GM18517 (cell line): Measurements from ENCODE around the gene TMEM108.

Source experiments
- ATAC-seq: cut with Tn5 transposase; IDR thresholded peaks from one replicate; pipeline ENCODE4 v1.9.1; 2021; ENCODE audit warnings: mild to moderate bottlenecking, moderate library complexity; ENCODE audit not compliant: unreplicated experiment

TMEM108 gene

GRCh38 chr3:133270631-133271030, 232.4 kb downstream of the TMEM108 start:
- ATAC-seq, result no peak

GRCh38 chr3:133271042-133271441, 232.9 kb downstream of the TMEM108 start:
- no peak for ATAC-seq

- no peak for ATAC-seq
These were observed 233.3 kb downstream of the TMEM108 start for GRCh38 chr3:133271539-133271938.

- no peak for ATAC-seq
These were observed 235.2 kb downstream of the TMEM108 start for GRCh38 chr3:133273346-133273745.

GRCh38 chr3:133274477-133274876, 236.3 kb downstream of the TMEM108 start:
- no peak for ATAC-seq

GRCh38 chr3:133276594-133276993, 238.4 kb downstream of the TMEM108 start:
- ATAC-seq, result no peak

GRCh38 chr3:133277813-133278212, 239.6 kb downstream of the TMEM108 start:
- no peak for ATAC-seq

- no peak for ATAC-seq
These were observed 240.3 kb downstream of the TMEM108 start for GRCh38 chr3:133278260-133279043.

GRCh38 chr3:133280586-133280985, 242.4 kb downstream of the TMEM108 start:
- no peak for ATAC-seq

GRCh38 chr3:133282236-133282635, 244.0 kb downstream of the TMEM108 start:
- no peak for ATAC-seq

- no peak for ATAC-seq
These were observed 246.0 kb downstream of the TMEM108 start for GRCh38 chr3:133283958-133284807.

GRCh38 chr3:133289322-133289721, 251.1 kb downstream of the TMEM108 start:
- no peak for ATAC-seq

GRCh38 chr3:133292296-133292695, 254.1 kb downstream of the TMEM108 start:
- no peak for ATAC-seq

- ATAC-seq, result no peak
These were observed 255.4 kb downstream of the TMEM108 start for GRCh38 chr3:133293397-133294110.

- no peak for ATAC-seq
These were observed 256.1 kb downstream of the TMEM108 start for GRCh38 chr3:133294253-133294652.

- no peak for ATAC-seq
These were observed 257.2 kb downstream of the TMEM108 start for GRCh38 chr3:133295199-133295901.

GRCh38 chr3:133295944-133296917, 258.0 kb downstream of the TMEM108 start:
- ATAC-seq, result no peak

- ATAC-seq, result no peak
These were observed 258.8 kb downstream of the TMEM108 start for GRCh38 chr3:133296981-133297380.

GRCh38 chr3:133300102-133300501, 261.9 kb downstream of the TMEM108 start:
- ATAC-seq, result no peak

- ATAC-seq, result no peak
These were observed 263.0 kb downstream of the TMEM108 start for GRCh38 chr3:133301194-133301593.
